Activated naive CD4-positive, alpha-beta T cell treated with anti-CD3 and anti-CD28 coated beads, Interleukin-2, amount 50 U/mL, for 72 hours (primary cell): ENCODE results near the gene PRDM5. TPM values are rescaled to one million over a fixed set of nuclear protein-coding genes. Genes with fewer than 3 reads are reported as not detected.

Experiments
- ATAC-seq, 2 donors: fragments of 150-1000 bp; cut with Tn5 transposase; 2 replicates each; pipeline ENCODE4 v1.10.0; 2021; ENCODE audit warnings: mild to moderate bottlenecking in 2 of 2, moderate library complexity in 2 of 2
- DNase-seq, 2 donors: peaks; one replicate each; pipeline ENCODE4 v3.0.0; 2021 to 2022; ENCODE audit warnings: low spot score in 2 of 2
- H3K27ac Mint-ChIP-seq, 2 donors: one replicate each; pipeline ENCODE4 v1.8.0; 2022; ENCODE audit warnings: mild to moderate bottlenecking in 2 of 2, mixed read lengths in 2 of 2
- H3K36me3 Mint-ChIP-seq, 2 donors: one replicate each; pipeline ENCODE4 v1.8.0; 2022; ENCODE audit warnings: mixed read lengths in 2 of 2
- H3K9me3 Mint-ChIP-seq, 2 donors: one replicate each; pipeline ENCODE4 v1.8.0; 2022; ENCODE audit warnings: mixed read lengths in 2 of 2
- total RNA-seq, 2 donors: library from RNA; stranded (reverse); gene quantifications; one replicate each; pipeline ENCODE4 v1.2.3, GENCODE V29; 2022

The PRDM5 gene
- total RNA-seq, 2 donors from 2014 or later: 0.25 to 1.5 TPM

- Mint-ChIP-seq H3K9me3 (no peaks in the 10 kb centered on the region), H3K27ac (no peak overlapping the region), H3K36me3 (no peaks in the 10 kb centered on the region)
- DNase-seq (no peak), ATAC-seq (no peak)
Measured at GRCh38 chr4:120724656-120725055, 197.9 kb downstream of the PRDM5 start.

GRCh38 chr4:120723986-120724385, 198.5 kb downstream of the PRDM5 start:
- Mint-ChIP-seq H3K9me3 (no peaks in the 10 kb centered on the region), H3K27ac (no peak overlapping the region), H3K36me3 (no peaks in the 10 kb centered on the region)
- ATAC-seq: no peak
- no peak for DNase-seq

- Mint-ChIP-seq H3K9me3 (no peaks in the 10 kb centered on the region), H3K36me3 (no peaks in the 10 kb centered on the region), H3K27ac (no peak overlapping the region)
- no peak for ATAC-seq
- no peak for DNase-seq
Measured at GRCh38 chr4:120723105-120723504, 199.4 kb downstream of the PRDM5 start.

- H3K36me3 Mint-ChIP-seq: no peaks in the 10 kb centered on the region
- no peak for ATAC-seq
- no peak overlapping the region for H3K27ac Mint-ChIP-seq
- no peak for DNase-seq
- H3K9me3 Mint-ChIP-seq: no peaks in the 10 kb centered on the region
Measured at GRCh38 chr4:120722655-120723054, 199.9 kb downstream of the PRDM5 start.

- ATAC-seq (no peak), DNase-seq (no peak)
- Mint-ChIP-seq H3K27ac (no peak overlapping the region), H3K36me3 (no peaks in the 10 kb centered on the region), H3K9me3 (no peaks in the 10 kb centered on the region)
Measured at GRCh38 chr4:120720354-120720934, 202.1 kb downstream of the PRDM5 start.

GRCh38 chr4:120718979-120719566, 203.5 kb downstream of the PRDM5 start:
- peak; percentile 57 to 80 for ATAC-seq
- H3K36me3 Mint-ChIP-seq: no peaks in the 10 kb centered on the region
- H3K9me3 Mint-ChIP-seq: no peaks in the 10 kb centered on the region
- no peak overlapping the region for H3K27ac Mint-ChIP-seq
- DNase-seq: peak in 1 of 2 donors; percentile 13

- H3K27ac Mint-ChIP-seq: no peak overlapping the region
- H3K9me3 Mint-ChIP-seq: no peaks in the 10 kb centered on the region
- ATAC-seq (no peak), DNase-seq (no peak)
- H3K36me3 Mint-ChIP-seq: no peaks in the 10 kb centered on the region
Measured at GRCh38 chr4:120716346-120716745, 206.2 kb downstream of the PRDM5 start.

GRCh38 chr4:120714417-120715010, 208.0 kb downstream of the PRDM5 start:
- ATAC-seq (no peak), DNase-seq (no peak)
- H3K9me3 Mint-ChIP-seq: peaks cover 0 to 6% of the 10 kb centered on the region in 2 donors
- no peak overlapping the region for H3K27ac Mint-ChIP-seq
- H3K36me3 Mint-ChIP-seq: no peaks in the 10 kb centered on the region

- no peak for ATAC-seq
Measured at GRCh38 chr4:120709991-120710390, 212.5 kb downstream of the PRDM5 start.

GRCh38 chr4:120704538-120704937, 218.0 kb downstream of the PRDM5 start:
- no peaks in the 10 kb centered on the region for H3K36me3 Mint-ChIP-seq

More at GRCh38 chr4:120709991-120710390, 212.5 kb downstream of the PRDM5 start:
- Mint-ChIP-seq H3K27ac (no peak overlapping the region), H3K9me3 (peaks cover 0 to 6% of the 10 kb centered on the region in 2 donors), H3K36me3 (no peaks in the 10 kb centered on the region)
- no peak for DNase-seq

GRCh38 chr4:120703908-120704307, 218.6 kb downstream of the PRDM5 start:
- no peak overlapping the region for H3K27ac Mint-ChIP-seq
- DNase-seq (no peak), ATAC-seq (no peak)
- no peaks in the 10 kb centered on the region for H3K36me3 Mint-ChIP-seq
- H3K9me3 Mint-ChIP-seq: no peaks in the 10 kb centered on the region

More at GRCh38 chr4:120704538-120704937, 218.0 kb downstream of the PRDM5 start:
- Mint-ChIP-seq H3K27ac (no peak overlapping the region), H3K9me3 (no peaks in the 10 kb centered on the region)
- ATAC-seq: no peak
- DNase-seq: no peak

GRCh38 chr4:120699354-120699753, 223.2 kb downstream of the PRDM5 start:
- ATAC-seq (no peak), DNase-seq (no peak)
- H3K36me3 Mint-ChIP-seq: no peaks in the 10 kb centered on the region
- no peak overlapping the region for H3K27ac Mint-ChIP-seq
- no peaks in the 10 kb centered on the region for H3K9me3 Mint-ChIP-seq

- no peaks in the 10 kb centered on the region for H3K36me3 Mint-ChIP-seq
- no peak for ATAC-seq
- no peak for DNase-seq
- no peak overlapping the region for H3K27ac Mint-ChIP-seq
- no peaks in the 10 kb centered on the region for H3K9me3 Mint-ChIP-seq
Measured at GRCh38 chr4:120694973-120695372, 227.6 kb downstream of the PRDM5 start.

GRCh38 chr4:120693816-120694215, 228.7 kb downstream of the PRDM5 start:
- Mint-ChIP-seq H3K27ac (no peak overlapping the region), H3K9me3 (no peaks in the 10 kb centered on the region), H3K36me3 (no peaks in the 10 kb centered on the region)
- DNase-seq (no peak), ATAC-seq (no peak)

GRCh38 chr4:120692964-120693363, 229.6 kb downstream of the PRDM5 start:
- Mint-ChIP-seq H3K27ac (no peak overlapping the region), H3K9me3 (no peaks in the 10 kb centered on the region), H3K36me3 (no peaks in the 10 kb centered on the region)
- DNase-seq (no peak), ATAC-seq (peak in 1 of 2 donors; percentile 44)

GRCh38 chr4:120691536-120691935, 231.0 kb downstream of the PRDM5 start:
- Mint-ChIP-seq H3K36me3 (no peaks in the 10 kb centered on the region), H3K27ac (no peak overlapping the region), H3K9me3 (no peaks in the 10 kb centered on the region)
- DNase-seq: no peak
- ATAC-seq: no peak

GRCh38 chr4:120691106-120691505, 231.4 kb downstream of the PRDM5 start:
- H3K27ac Mint-ChIP-seq: no peak overlapping the region
- ATAC-seq: no peak
- no peaks in the 10 kb centered on the region for H3K36me3 Mint-ChIP-seq

GRCh38 chr4:120688791-120689190, 233.7 kb downstream of the PRDM5 start:
- Mint-ChIP-seq H3K9me3 (no peaks in the 10 kb centered on the region), H3K36me3 (no peaks in the 10 kb centered on the region), H3K27ac (no peak overlapping the region)
- ATAC-seq (no peak), DNase-seq (no peak)

More at GRCh38 chr4:120691106-120691505, 231.4 kb downstream of the PRDM5 start:
- no peak for DNase-seq
- H3K9me3 Mint-ChIP-seq: no peaks in the 10 kb centered on the region
